Stimulated activated CD4-positive, alpha-beta T cell treated with anti-CD3 and anti-CD28 coated beads, Interleukin-4, amount 100 ng/mL, for 1 hour (primary cell): ENCODE data around the gene LRRC3.

ENCODE experiments used
- DNase-seq: peaks from one replicate; pipeline ENCODE4 v3.0.0-alpha.2; 2020

Gene LRRC3

GRCh38 chr21:44440241-44441040, 14.9 kb upstream of the LRRC3 start:
- DNase-seq = no peak

GRCh38 chr21:44441041-44441400, 14.3 kb upstream of the LRRC3 start:
- DNase-seq = no peak

GRCh38 chr21:44441581-44442265, 13.6 kb upstream of the LRRC3 start:
- no peak for DNase-seq

GRCh38 chr21:44442266-44443125, 12.8 kb upstream of the LRRC3 start:
- DNase-seq = no peak

GRCh38 chr21:44443291-44443890, 11.9 kb upstream of the LRRC3 start:
- DNase-seq = no peak

- DNase-seq = no peak
Observed at GRCh38 chr21:44443891-44444285, 11.4 kb upstream of the LRRC3 start.

GRCh38 chr21:44444286-44444931, 10.9 kb upstream of the LRRC3 start:
- DNase-seq = no peak

GRCh38 chr21:44445145-44445812, 10.0 kb upstream of the LRRC3 start:
- no peak for DNase-seq

- DNase-seq = no peak
Observed at GRCh38 chr21:44448651-44449131, 6.6 kb upstream of the LRRC3 start.

- no peak for DNase-seq
Observed at GRCh38 chr21:44449473-44450363, 5.6 kb upstream of the LRRC3 start.

GRCh38 chr21:44450402-44450801, 4.9 kb upstream of the LRRC3 start:
- no peak for DNase-seq

- no peak for DNase-seq
Observed at GRCh38 chr21:44450999-44451398, 4.3 kb upstream of the LRRC3 start.

GRCh38 chr21:44453120-44453519, 2.2 kb upstream of the LRRC3 start:
- no peak for DNase-seq

GRCh38 chr21:44454058-44454457, 1.3 kb upstream of the LRRC3 start:
- no peak for DNase-seq

- DNase-seq = peak; percentile 30
Observed at GRCh38 chr21:44455524-44456213, 359 bp downstream of the LRRC3 start.

- no peak for DNase-seq
Observed at GRCh38 chr21:44456214-44456914, 1.1 kb downstream of the LRRC3 start.

- DNase-seq = no peak
Observed at GRCh38 chr21:44456915-44457736, 1.8 kb downstream of the LRRC3 start.

GRCh38 chr21:44458971-44459711, 3.8 kb downstream of the LRRC3 start:
- no peak for DNase-seq
